OCI-LY7 (cell line): ENCODE results near the gene PLD5.

Experiments used
- EZH2phosphoT487 ChIP-seq: fragments of 200-600 bp; sonication (generic); IDR thresholded peaks from 2 replicates; pipeline ENCODE4 v1.6.1; 2018; ENCODE audit warnings: low read depth, borderline replicate concordance, mild to moderate bottlenecking, mixed run types, antibody characterized with exemption, low read length, moderate library complexity, mixed read lengths
- TF ChIP-seq, protein P1 (sequence below): fragments of 200-600 bp; sonication (generic); conservative IDR thresholded peaks from 2 replicates; pipeline ENCODE4 v1.5.1; 2014; ENCODE audit warnings: mild to moderate bottlenecking, antibody characterized with exemption, low read length, moderate library complexity, mixed read lengths

DNA sequence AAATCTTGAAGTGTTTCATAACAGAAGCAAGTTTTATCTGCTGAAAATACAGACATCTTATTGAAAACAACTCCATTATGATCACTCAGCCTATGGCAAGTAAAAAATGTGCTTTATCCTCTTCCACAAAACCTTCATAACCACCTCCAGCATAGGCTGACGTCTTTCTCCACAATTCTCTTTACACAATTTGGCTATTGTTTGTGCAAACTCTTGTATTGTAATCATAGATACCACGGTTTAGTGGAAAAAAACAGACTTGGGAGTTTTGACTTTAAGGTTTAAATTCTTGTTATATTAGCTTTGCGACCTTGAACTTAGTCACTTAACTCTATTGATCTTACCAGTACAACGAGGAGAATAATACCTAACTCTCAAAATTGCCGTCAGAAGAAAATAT is 126.1 kb downstream of the PLD5 start:
- TF ChIP-seq, protein P1, sequence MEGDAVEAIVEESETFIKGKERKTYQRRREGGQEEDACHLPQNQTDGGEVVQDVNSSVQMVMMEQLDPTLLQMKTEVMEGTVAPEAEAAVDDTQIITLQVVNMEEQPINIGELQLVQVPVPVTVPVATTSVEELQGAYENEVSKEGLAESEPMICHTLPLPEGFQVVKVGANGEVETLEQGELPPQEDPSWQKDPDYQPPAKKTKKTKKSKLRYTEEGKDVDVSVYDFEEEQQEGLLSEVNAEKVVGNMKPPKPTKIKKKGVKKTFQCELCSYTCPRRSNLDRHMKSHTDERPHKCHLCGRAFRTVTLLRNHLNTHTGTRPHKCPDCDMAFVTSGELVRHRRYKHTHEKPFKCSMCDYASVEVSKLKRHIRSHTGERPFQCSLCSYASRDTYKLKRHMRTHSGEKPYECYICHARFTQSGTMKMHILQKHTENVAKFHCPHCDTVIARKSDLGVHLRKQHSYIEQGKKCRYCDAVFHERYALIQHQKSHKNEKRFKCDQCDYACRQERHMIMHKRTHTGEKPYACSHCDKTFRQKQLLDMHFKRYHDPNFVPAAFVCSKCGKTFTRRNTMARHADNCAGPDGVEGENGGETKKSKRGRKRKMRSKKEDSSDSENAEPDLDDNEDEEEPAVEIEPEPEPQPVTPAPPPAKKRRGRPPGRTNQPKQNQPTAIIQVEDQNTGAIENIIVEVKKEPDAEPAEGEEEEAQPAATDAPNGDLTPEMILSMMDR, result no peak
- TF ChIP-seq EZH2phosphoT487, result no peak
